ENCODE results near the gene MMP7. TPM values are rescaled to one million over a fixed set of nuclear protein-coding genes. Genes with fewer than 3 reads are reported as not detected.

The MMP7 gene
- total and polyA plus RNA-seq, 4 donors = 0.99 to 1.8 (median 1.4) TPM; not detected in 1

DNA sequence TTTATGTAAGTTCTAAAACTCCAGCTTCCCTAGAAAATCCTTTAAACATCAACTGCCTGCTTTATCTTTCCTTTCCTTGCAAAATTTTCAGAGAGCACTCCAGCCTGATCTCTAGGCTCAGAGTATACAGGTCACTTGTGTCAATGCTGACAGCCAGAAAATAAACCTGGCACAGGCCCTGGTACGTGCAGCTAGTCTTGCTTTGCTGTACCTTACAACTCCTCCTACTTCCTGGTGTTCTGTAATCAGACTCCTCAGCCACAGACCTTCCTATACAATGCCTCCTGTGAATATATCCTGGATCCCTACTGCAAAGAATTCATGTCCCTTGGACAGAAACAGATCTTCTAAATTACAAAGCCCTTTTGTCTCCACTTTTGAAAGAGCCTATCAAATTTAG, 53.7 kb downstream of the MMP7 start:
- no peaks in the 10 kb centered on the region for H3K9me3 ChIP-seq (ENCODE audit: control insufficient read depth in 4 of 4, low read length in 3 of 4)
- H3K4me3 ChIP-seq (ENCODE audit: low read depth in 1 of 3, low read length in 3 of 3) = no peak overlapping the region
- no peak for DNase-seq (ENCODE audit: low spot score)
- H3K27me3 ChIP-seq (ENCODE audit: control insufficient read depth in 4 of 4, insufficient read depth in 4 of 4, low read length in 3 of 4) = no peaks in the 10 kb centered on the region
- H3K4me1 ChIP-seq (ENCODE audit: control insufficient read depth in 4 of 4, insufficient read depth in 4 of 4, low read length in 3 of 4) = peaks cover 5 to 16% (median 13%) of the 10 kb centered on the region in 4 donors
- WGBS = 0% methylated on average over 1 of the region's 1 CpG
- peak overlapping the region; percentile 84 to 89 for H3K27ac ChIP-seq (ENCODE audit: low read depth in 1 of 2, low read length in 2 of 2)
- peak overlapping the region; percentile 19 to 87 for H3K9ac ChIP-seq (ENCODE audit: low read depth in 1 of 2, low read length in 2 of 2)
- peak; percentile 50 for TF ChIP-seq NR2F2 (IDR thresholded peaks at IDR 0.05)
- peak; percentile 35 to 73 for TF ChIP-seq JUND (IDR thresholded peaks at IDR 0.05)
- TF ChIP-seq RXRA (IDR thresholded peaks at IDR 0.05) = peak; percentile 77 to 78
- TF ChIP-seq, protein P1, sequence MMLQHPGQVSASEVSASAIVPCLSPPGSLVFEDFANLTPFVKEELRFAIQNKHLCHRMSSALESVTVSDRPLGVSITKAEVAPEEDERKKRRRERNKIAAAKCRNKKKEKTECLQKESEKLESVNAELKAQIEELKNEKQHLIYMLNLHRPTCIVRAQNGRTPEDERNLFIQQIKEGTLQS (IDR thresholded peaks at IDR 0.05) = no peak
- TF ChIP-seq, protein P2, sequence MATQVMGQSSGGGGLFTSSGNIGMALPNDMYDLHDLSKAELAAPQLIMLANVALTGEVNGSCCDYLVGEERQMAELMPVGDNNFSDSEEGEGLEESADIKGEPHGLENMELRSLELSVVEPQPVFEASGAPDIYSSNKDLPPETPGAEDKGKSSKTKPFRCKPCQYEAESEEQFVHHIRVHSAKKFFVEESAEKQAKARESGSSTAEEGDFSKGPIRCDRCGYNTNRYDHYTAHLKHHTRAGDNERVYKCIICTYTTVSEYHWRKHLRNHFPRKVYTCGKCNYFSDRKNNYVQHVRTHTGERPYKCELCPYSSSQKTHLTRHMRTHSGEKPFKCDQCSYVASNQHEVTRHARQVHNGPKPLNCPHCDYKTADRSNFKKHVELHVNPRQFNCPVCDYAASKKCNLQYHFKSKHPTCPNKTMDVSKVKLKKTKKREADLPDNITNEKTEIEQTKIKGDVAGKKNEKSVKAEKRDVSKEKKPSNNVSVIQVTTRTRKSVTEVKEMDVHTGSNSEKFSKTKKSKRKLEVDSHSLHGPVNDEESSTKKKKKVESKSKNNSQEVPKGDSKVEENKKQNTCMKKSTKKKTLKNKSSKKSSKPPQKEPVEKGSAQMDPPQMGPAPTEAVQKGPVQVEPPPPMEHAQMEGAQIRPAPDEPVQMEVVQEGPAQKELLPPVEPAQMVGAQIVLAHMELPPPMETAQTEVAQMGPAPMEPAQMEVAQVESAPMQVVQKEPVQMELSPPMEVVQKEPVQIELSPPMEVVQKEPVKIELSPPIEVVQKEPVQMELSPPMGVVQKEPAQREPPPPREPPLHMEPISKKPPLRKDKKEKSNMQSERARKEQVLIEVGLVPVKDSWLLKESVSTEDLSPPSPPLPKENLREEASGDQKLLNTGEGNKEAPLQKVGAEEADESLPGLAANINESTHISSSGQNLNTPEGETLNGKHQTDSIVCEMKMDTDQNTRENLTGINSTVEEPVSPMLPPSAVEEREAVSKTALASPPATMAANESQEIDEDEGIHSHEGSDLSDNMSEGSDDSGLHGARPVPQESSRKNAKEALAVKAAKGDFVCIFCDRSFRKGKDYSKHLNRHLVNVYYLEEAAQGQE (IDR thresholded peaks at IDR 0.05) = peak; percentile 61
- TF ChIP-seq, protein P3, sequence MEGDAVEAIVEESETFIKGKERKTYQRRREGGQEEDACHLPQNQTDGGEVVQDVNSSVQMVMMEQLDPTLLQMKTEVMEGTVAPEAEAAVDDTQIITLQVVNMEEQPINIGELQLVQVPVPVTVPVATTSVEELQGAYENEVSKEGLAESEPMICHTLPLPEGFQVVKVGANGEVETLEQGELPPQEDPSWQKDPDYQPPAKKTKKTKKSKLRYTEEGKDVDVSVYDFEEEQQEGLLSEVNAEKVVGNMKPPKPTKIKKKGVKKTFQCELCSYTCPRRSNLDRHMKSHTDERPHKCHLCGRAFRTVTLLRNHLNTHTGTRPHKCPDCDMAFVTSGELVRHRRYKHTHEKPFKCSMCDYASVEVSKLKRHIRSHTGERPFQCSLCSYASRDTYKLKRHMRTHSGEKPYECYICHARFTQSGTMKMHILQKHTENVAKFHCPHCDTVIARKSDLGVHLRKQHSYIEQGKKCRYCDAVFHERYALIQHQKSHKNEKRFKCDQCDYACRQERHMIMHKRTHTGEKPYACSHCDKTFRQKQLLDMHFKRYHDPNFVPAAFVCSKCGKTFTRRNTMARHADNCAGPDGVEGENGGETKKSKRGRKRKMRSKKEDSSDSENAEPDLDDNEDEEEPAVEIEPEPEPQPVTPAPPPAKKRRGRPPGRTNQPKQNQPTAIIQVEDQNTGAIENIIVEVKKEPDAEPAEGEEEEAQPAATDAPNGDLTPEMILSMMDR (IDR thresholded peaks at IDR 0.05; ENCODE audit: low read depth, low read length, missing input control) = no peak
- peak; percentile 45 for TF ChIP-seq FOXA1 (IDR thresholded peaks at IDR 0.05)
- TF ChIP-seq SP1 (IDR thresholded peaks at IDR 0.05) = peak; percentile 69
- peak; percentile 44 to 55 for TF ChIP-seq RAD21 (IDR thresholded peaks at IDR 0.05)
- TF ChIP-seq, protein P4, sequence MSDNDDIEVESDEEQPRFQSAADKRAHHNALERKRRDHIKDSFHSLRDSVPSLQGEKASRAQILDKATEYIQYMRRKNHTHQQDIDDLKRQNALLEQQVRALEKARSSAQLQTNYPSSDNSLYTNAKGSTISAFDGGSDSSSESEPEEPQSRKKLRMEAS (IDR thresholded peaks at IDR 0.05) = peak; percentile 45
- peak; percentile 32 for TF ChIP-seq FOXA2 (IDR thresholded peaks at IDR 0.05)
- TF ChIP-seq EGR1 (IDR thresholded peaks at IDR 0.05; ENCODE audit: low read depth in 2 of 2) = peak in 1 of 2 donors; percentile 53
- TF ChIP-seq HNF4A (conservative IDR thresholded peaks at IDR 0.05) = peak; percentile 73 to 83
- TF ChIP-seq TAF1 (conservative IDR thresholded peaks at IDR 0.05) = peak; percentile 30
- no peak for TF ChIP-seq GABPA (IDR thresholded peaks at IDR 0.05 in 1 of 2, conservative IDR thresholded peaks at IDR 0.05 in 1 of 2)
- TF ChIP-seq YY1 (IDR thresholded peaks at IDR 0.05) = no peak
- no peak for TF ChIP-seq HNF4G (IDR thresholded peaks at IDR 0.05)
- TF ChIP-seq, protein P5, sequence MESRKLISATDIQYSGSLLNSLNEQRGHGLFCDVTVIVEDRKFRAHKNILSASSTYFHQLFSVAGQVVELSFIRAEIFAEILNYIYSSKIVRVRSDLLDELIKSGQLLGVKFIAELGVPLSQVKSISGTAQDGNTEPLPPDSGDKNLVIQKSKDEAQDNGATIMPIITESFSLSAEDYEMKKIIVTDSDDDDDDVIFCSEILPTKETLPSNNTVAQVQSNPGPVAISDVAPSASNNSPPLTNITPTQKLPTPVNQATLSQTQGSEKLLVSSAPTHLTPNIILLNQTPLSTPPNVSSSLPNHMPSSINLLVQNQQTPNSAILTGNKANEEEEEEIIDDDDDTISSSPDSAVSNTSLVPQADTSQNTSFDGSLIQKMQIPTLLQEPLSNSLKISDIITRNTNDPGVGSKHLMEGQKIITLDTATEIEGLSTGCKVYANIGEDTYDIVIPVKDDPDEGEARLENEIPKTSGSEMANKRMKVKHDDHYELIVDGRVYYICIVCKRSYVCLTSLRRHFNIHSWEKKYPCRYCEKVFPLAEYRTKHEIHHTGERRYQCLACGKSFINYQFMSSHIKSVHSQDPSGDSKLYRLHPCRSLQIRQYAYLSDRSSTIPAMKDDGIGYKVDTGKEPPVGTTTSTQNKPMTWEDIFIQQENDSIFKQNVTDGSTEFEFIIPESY (IDR thresholded peaks at IDR 0.05) = peak; percentile 51
- H3K36me3 ChIP-seq (ENCODE audit: control insufficient read depth in 4 of 4, insufficient read depth in 3 of 4, low read depth in 1 of 4, low read length in 3 of 4) = no peaks in the 10 kb centered on the region
